NK-92 (cell line): ENCODE data around the gene QRFP.
"Not testable (repeated sequence)": the region's sequence is repeated elsewhere in the genome, so short reads cannot be mapped to it uniquely, and the experiment has no call there.

Source experiments
- DNase-seq: peaks from one replicate; lab custom pipeline; 2025; ENCODE audit not compliant: unreplicated experiment; lab: John Stamatoyannopoulos, UW

The QRFP gene

GRCh38 chr9:130919559-130920145 is 23.0 kb upstream of the QRFP start:
- no peak for DNase-seq

GRCh38 chr9:130918826-130919558 is 22.4 kb upstream of the QRFP start:
- DNase-seq: no peak

- no peak for DNase-seq
These were observed 21.7 kb upstream of the QRFP start for GRCh38 chr9:130918101-130918825.

- no peak for DNase-seq
These were observed 20.8 kb upstream of the QRFP start for GRCh38 chr9:130917168-130917960.

GRCh38 chr9:130915096-130915447 is 18.5 kb upstream of the QRFP start:
- DNase-seq: no peak

GRCh38 chr9:130914417-130915095 is 17.9 kb upstream of the QRFP start:
- no peak for DNase-seq

- no peak for DNase-seq
These were observed 17.2 kb upstream of the QRFP start for GRCh38 chr9:130913599-130914416.

- no peak for DNase-seq
These were observed 16.5 kb upstream of the QRFP start for GRCh38 chr9:130912932-130913598.

GRCh38 chr9:130911254-130912049 is 14.8 kb upstream of the QRFP start:
- DNase-seq: no peak

GRCh38 chr9:130910670-130911069 is 14.1 kb upstream of the QRFP start:
- not testable (repeated sequence) for DNase-seq

GRCh38 chr9:130910041-130910440 is 13.4 kb upstream of the QRFP start:
- not testable (repeated sequence) for DNase-seq

- DNase-seq: no peak
These were observed 12.3 kb upstream of the QRFP start for GRCh38 chr9:130908878-130909355.

GRCh38 chr9:130908146-130908877 is 11.7 kb upstream of the QRFP start:
- DNase-seq: no peak

GRCh38 chr9:130906735-130907416 is 10.3 kb upstream of the QRFP start:
- no peak for DNase-seq

- no peak for DNase-seq
These were observed 9.5 kb upstream of the QRFP start for GRCh38 chr9:130905902-130906734.

- DNase-seq: no peak
These were observed 8.7 kb upstream of the QRFP start for GRCh38 chr9:130905125-130905901.
